ENCODE data around the gene ATP2A3. TPM values are rescaled to one million over a fixed set of nuclear protein-coding genes. Genes with fewer than 3 reads are reported as not detected.

ATP2A3 gene
- total and polyA plus RNA-seq, 2 donors (not counting 3 experiments of a cell fraction or from before 2014, with no cell fraction given): 0.37 to 0.55 TPM

DNA sequence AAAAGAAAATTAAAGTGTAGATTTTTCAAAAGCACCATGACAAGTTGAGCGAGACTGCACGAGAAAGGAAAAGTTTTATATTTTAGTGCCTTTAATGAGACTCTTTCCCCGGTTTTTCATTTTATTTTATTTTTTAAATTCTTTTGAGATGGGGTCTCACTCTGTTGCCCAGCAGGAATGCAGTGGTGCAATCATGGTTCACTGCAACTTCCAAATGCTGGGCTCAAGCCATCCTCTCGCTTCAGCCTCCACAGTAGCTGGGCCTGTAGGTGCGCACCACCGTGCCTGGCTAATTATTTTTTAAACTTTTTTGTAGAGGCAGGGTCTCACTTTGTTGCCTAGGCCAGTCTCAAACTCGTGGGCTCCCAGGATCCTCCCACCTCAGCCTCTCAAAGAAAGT, 5.7 kb upstream of the ATP2A3 start:
- intact Hi-C loops (cut with micrococcal nuclease) (no loop called here), dilution Hi-C loops (cut with MboI; ENCODE audit: extremely low pct_ligation_motif_present, low sequenced_read_pairs) (no loop called here)
- H3K9me1 ChIP-seq (replicated peaks; ENCODE audit: control insufficient read depth, extremely low read depth, insufficient read depth, low read length): no peaks in the 10 kb centered on the region
- no peak for FAIRE-seq
- ChIA-PET POLR2A (no interaction called here), CTCF (interaction anchor here (0.8 to 1.3 kb wide), 2 partner anchors 36 to 56 kb away, joined by 3 to 4 read pairs; no protein-coding TSS in a partner anchor)
- H3K4me3 ChIP-seq (replicated peaks in 1 of 3; ENCODE audit: insufficient read depth in 1 of 3, low read depth in 1 of 3, low read length in 3 of 3): no peak overlapping the region
- H3K4me2 ChIP-seq (ENCODE audit: insufficient read depth, low read length): no peak overlapping the region
- H3K27me3 ChIP-seq (ENCODE audit: control insufficient read depth in 2 of 2, insufficient read depth in 2 of 2, low read length in 2 of 2): peaks cover 0 to 4% of the 10 kb centered on the region in 2 experiments
- no peaks in the 10 kb centered on the region for H3K4me1 ChIP-seq (ENCODE audit: control insufficient read depth, extremely low read depth, insufficient read depth, low read length)
- no peaks in the 10 kb centered on the region for H4K20me1 ChIP-seq (replicated peaks; ENCODE audit: control insufficient read depth, extremely low read depth, insufficient read depth, low read length)
- DNase-seq (ENCODE audit: low read depth, low spot score): no peak
- H3K27ac ChIP-seq (ENCODE audit: insufficient read depth, low read depth, low read length): no peak overlapping the region
- H3K36me3 ChIP-seq (ENCODE audit: control insufficient read depth in 2 of 2, extremely low read depth in 1 of 2, insufficient read depth in 2 of 2, low read length in 2 of 2): no peaks in the 10 kb centered on the region
- H3K9me3 ChIP-seq (replicated peaks; ENCODE audit: control insufficient read depth, insufficient read depth, low read length): no peaks in the 10 kb centered on the region
- TF ChIP-seq JUN (IDR thresholded peaks at IDR 0.05; ENCODE audit: borderline replicate concordance, insufficient read depth, insufficient read length, low read depth) (no peak), FOS (IDR thresholded peaks at IDR 0.05; ENCODE audit: borderline replicate concordance, insufficient read depth, low read length) (no peak), POLR2A (IDR thresholded peaks at IDR 0.05; ENCODE audit: low read depth, low read length) (no peak), POLR2AphosphoS5 (IDR thresholded peaks at IDR 0.05; ENCODE audit: insufficient read depth, low read depth, low read length) (no peak), EZH2 (IDR thresholded peaks at IDR 0.05; ENCODE audit: borderline replicate concordance, low read depth, low read length, severe bottlenecking) (no peak), GATA2 (IDR thresholded peaks at IDR 0.05; ENCODE audit: insufficient read depth, insufficient read length, low read depth, low read length) (no peak), CTCF (IDR thresholded peaks at IDR 0.05; ENCODE audit: extremely low read depth in 1 of 2, insufficient read depth in 1 of 2, low read depth in 1 of 2, low read length in 2 of 2) (no peak), MYC (IDR thresholded peaks at IDR 0.05; ENCODE audit: low read depth, low read length) (no peak)
- TF ChIP-seq, protein P1, sequence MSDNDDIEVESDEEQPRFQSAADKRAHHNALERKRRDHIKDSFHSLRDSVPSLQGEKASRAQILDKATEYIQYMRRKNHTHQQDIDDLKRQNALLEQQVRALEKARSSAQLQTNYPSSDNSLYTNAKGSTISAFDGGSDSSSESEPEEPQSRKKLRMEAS (IDR thresholded peaks at IDR 0.05; ENCODE audit: insufficient read depth, insufficient read length): no peak
- no peak overlapping the region for H3K9ac ChIP-seq (replicated peaks; ENCODE audit: extremely low read depth, insufficient read depth, low read length)
- H3K79me2 ChIP-seq (ENCODE audit: control insufficient read depth, insufficient read depth, low read length): no peaks in the 10 kb centered on the region
- no TSS peak for BruUV-seq (replicated peaks)
- no peak overlapping the region for H2AFZ ChIP-seq (ENCODE audit: low read depth, low read length)
